ENCODE data around the gene CEMIP. TPM values are rescaled to one million over a fixed set of nuclear protein-coding genes. Genes with fewer than 3 reads are reported as not detected.

Gene CEMIP
- total RNA-seq, 2 experiments from 2014 or later, result not detected

GRCh38 chr15:80948651-80949292, 169.6 kb downstream of the CEMIP start:
- Histone ChIP-seq H3K36me3 (ENCODE audit: insufficient read depth, low read length) (no peaks in the 10 kb centered on the region), H4K20me1 (ENCODE audit: insufficient read depth, low read length) (no peaks in the 10 kb centered on the region), H3K4me2 (ENCODE audit: low read length) (no peak overlapping the region), H3K27ac (ENCODE audit: low read depth, low read length, poor library complexity, severe bottlenecking) (no peak overlapping the region), H3K4me1 (ENCODE audit: insufficient read depth, low read length, poor library complexity, severe bottlenecking) (no peaks in the 10 kb centered on the region), H3K4me3 (ENCODE audit: low read depth, low read length, poor library complexity, severe bottlenecking) (no peak overlapping the region), H3K9me2 (ENCODE audit: insufficient read depth, low read length) (no peaks in the 10 kb centered on the region), H3K79me2 (ENCODE audit: insufficient read depth, low read depth, low read length) (no peaks in the 10 kb centered on the region), H3K9me3 (ENCODE audit: low read length) (no peaks in the 10 kb centered on the region), H2AFZ (ENCODE audit: low read length) (no peak overlapping the region)
- ChIA-PET POLR2A (no interaction called here), CTCF (ENCODE audit: unreplicated experiment) (no interaction called here)
- no TSS peak for BruUV-seq (replicated peaks)
- no peak for TF ChIP-seq EZH2phosphoT487 (IDR thresholded peaks at IDR 0.05; ENCODE audit: borderline replicate concordance, low read depth, low read length)
- DNase-seq (ENCODE audit: low spot score), result no peak
- intact Hi-C loops (cut with micrococcal nuclease; ENCODE audit: unreplicated experiment), result no loop called here

GRCh38 chr15:80949756-80950155, 170.6 kb downstream of the CEMIP start:
- no TSS peak for BruUV-seq (replicated peaks)
- Histone ChIP-seq H4K20me1 (ENCODE audit: insufficient read depth, low read length) (no peaks in the 10 kb centered on the region), H3K9me2 (ENCODE audit: insufficient read depth, low read length) (no peaks in the 10 kb centered on the region), H3K4me2 (ENCODE audit: low read length) (no peak overlapping the region), H3K79me2 (ENCODE audit: insufficient read depth, low read depth, low read length) (no peaks in the 10 kb centered on the region), H3K36me3 (ENCODE audit: insufficient read depth, low read length) (no peaks in the 10 kb centered on the region), H3K9me3 (ENCODE audit: low read length) (no peaks in the 10 kb centered on the region), H2AFZ (ENCODE audit: low read length) (no peak overlapping the region), H3K27ac (ENCODE audit: low read depth, low read length, poor library complexity, severe bottlenecking) (no peak overlapping the region), H3K4me1 (ENCODE audit: insufficient read depth, low read length, poor library complexity, severe bottlenecking) (no peaks in the 10 kb centered on the region), H3K4me3 (ENCODE audit: low read depth, low read length, poor library complexity, severe bottlenecking) (no peak overlapping the region)
- ChIA-PET CTCF (ENCODE audit: unreplicated experiment) (no interaction called here), POLR2A (no interaction called here)
- intact Hi-C loops (cut with micrococcal nuclease; ENCODE audit: unreplicated experiment), result no loop called here
- no peak for TF ChIP-seq CTCF (conservative IDR thresholded peaks at IDR 0.05; ENCODE audit: low read length)
- no peak for TF ChIP-seq EZH2phosphoT487 (IDR thresholded peaks at IDR 0.05; ENCODE audit: borderline replicate concordance, low read depth, low read length)
- no peak for DNase-seq (ENCODE audit: low spot score)

GRCh38 chr15:80950291-80951078, 171.3 kb downstream of the CEMIP start:
- Histone ChIP-seq H3K79me2 (ENCODE audit: insufficient read depth, low read depth, low read length) (no peaks in the 10 kb centered on the region), H3K9me2 (ENCODE audit: insufficient read depth, low read length) (no peaks in the 10 kb centered on the region), H2AFZ (ENCODE audit: low read length) (no peak overlapping the region), H3K4me3 (ENCODE audit: low read depth, low read length, poor library complexity, severe bottlenecking) (no peak overlapping the region), H3K27ac (ENCODE audit: low read depth, low read length, poor library complexity, severe bottlenecking) (no peak overlapping the region), H3K36me3 (ENCODE audit: insufficient read depth, low read length) (no peaks in the 10 kb centered on the region), H3K4me2 (ENCODE audit: low read length) (no peak overlapping the region), H4K20me1 (ENCODE audit: insufficient read depth, low read length) (no peaks in the 10 kb centered on the region), H3K9me3 (ENCODE audit: low read length) (no peaks in the 10 kb centered on the region), H3K4me1 (ENCODE audit: insufficient read depth, low read length, poor library complexity, severe bottlenecking) (no peaks in the 10 kb centered on the region)
- DNase-seq (ENCODE audit: low spot score), result no peak
- ChIA-PET POLR2A (no interaction called here), CTCF (ENCODE audit: unreplicated experiment) (no interaction called here)
- TF ChIP-seq CTCF (conservative IDR thresholded peaks at IDR 0.05; ENCODE audit: low read length) (no peak), EZH2phosphoT487 (IDR thresholded peaks at IDR 0.05; ENCODE audit: borderline replicate concordance, low read depth, low read length) (no peak)
- intact Hi-C loops (cut with micrococcal nuclease; ENCODE audit: unreplicated experiment), result no loop called here
- no TSS peak for BruUV-seq (replicated peaks)

Measured in OCI-LY7 (cell line).